Aorta (tissue), 5 donors: ENCODE data around the gene AK8. TPM values are rescaled to one million over a fixed set of nuclear protein-coding genes. Genes with fewer than 3 reads are reported as not detected.
"Not testable (repeated sequence)": the region's sequence is repeated elsewhere in the genome, so short reads cannot be mapped to it uniquely, and the experiment has no call there.

Source experiments
- ATAC-seq: fragments of 200-7000 bp; cut with Tn5 transposase; one replicate; pipeline ENCODE4 v1.9.1; 2022; ENCODE audit warnings: moderate library complexity; ENCODE audit not compliant: low FRiP score
- DNase-seq, 2 donors: peaks; one replicate each; pipeline ENCODE4 v3.0.0-alpha.2; 2020
- H3K27ac ChIP-seq, 2 donors: one replicate each; pipeline ENCODE4 v1.5.1; 2013; ENCODE audit warnings: low read length in 2 of 2, mild to moderate bottlenecking in 2 of 2, moderate library complexity in 2 of 2, control low read depth in 1 of 2, inconsistent platforms in 1 of 2, low read depth in 1 of 2
- H3K27me3 ChIP-seq, 2 donors: one replicate each; pipeline ENCODE4 v1.6.1; 2013; ENCODE audit warnings: control low read depth in 1 of 2, low read length in 1 of 2, mild to moderate bottlenecking in 1 of 2, moderate library complexity in 1 of 2; ENCODE audit not compliant: insufficient read depth in 2 of 2, control insufficient read depth in 1 of 2
- H3K36me3 ChIP-seq, 2 donors: one replicate each; pipeline ENCODE4 v1.6.1; 2013; ENCODE audit warnings: control low read depth in 1 of 2, low read length in 1 of 2, mild to moderate bottlenecking in 1 of 2; ENCODE audit not compliant: insufficient read depth in 2 of 2, control insufficient read depth in 1 of 2
- H3K4me1 ChIP-seq, 2 donors: one replicate each; pipeline ENCODE4 v1.6.1; 2013; ENCODE audit warnings: low read length in 2 of 2, control low read depth in 1 of 2, mild to moderate bottlenecking in 1 of 2, moderate library complexity in 1 of 2; ENCODE audit not compliant: insufficient read depth in 2 of 2, control insufficient read depth in 1 of 2
- H3K4me3 ChIP-seq, 2 donors: one replicate each; pipeline ENCODE4 v1.5.1; 2013; ENCODE audit warnings: low read length in 2 of 2, control low read depth in 1 of 2, mild to moderate bottlenecking in 1 of 2
- H3K9me3 ChIP-seq: one replicate; pipeline ENCODE4 v1.6.1; 2013; ENCODE audit warnings: mild to moderate bottlenecking, low read length; ENCODE audit not compliant: control insufficient read depth
- WGBS, 2 donors: extraction: QIAGEN DNeasy Blood & Tissue Kit; methylation state at CpG; one replicate each; pipeline ENCODE4 v1.1.7; 2013; 5-methylcytosine and 5-hydroxymethylcytosine counted together
- intact Hi-C, 2 donors: fragments of 100-400 bp; cut with DNase I; formaldehyde crosslinking; loops; one replicate each; pipeline versions ENCODE4 v1.14.2 to v1.15.0; 2022
- polyA plus RNA-seq, 2 donors: library from polyadenylated mRNA; stranded (reverse); fragments of 200-250 nt; gene quantifications; one replicate each; pipeline ENCODE4 v1.2.3, GENCODE V29; 2013
- total RNA-seq, 2 donors: library from RNA; stranded (reverse); fragmentation: NEBNext Ultra II Directional; extraction: Animal tissue kit (Norgen Biotek cat#: 25700); gene quantifications; one replicate each; pipeline ENCODE4 v1.2.1, GENCODE V29; 2021
- donor health status: healthy with polysubstance abuse.
- donor health status: Bipolar disorder and iron deficiency.
- donor health status: DM: no; HTN: no; CAD: no.
- donor health status: DM: no; HTN: no; CAD: no.
- donor health status: DM: yes; HTN: yes; CAD: no.

AK8 gene
- total and polyA plus RNA-seq, 4 donors = 0.38 to 0.72 (median 0.71) TPM; not detected in 1

GRCh38 chr9:132723809-132724208, 154.3 kb downstream of the AK8 start:
- Histone ChIP-seq H3K4me1 (no peaks in the 10 kb centered on the region), H3K9me3 (no peaks in the 10 kb centered on the region), H3K4me3 (no peak overlapping the region), H3K36me3 (no peaks in the 10 kb centered on the region), H3K27ac (no peak overlapping the region), H3K27me3 (no peaks in the 10 kb centered on the region)
- ATAC-seq (no peak), DNase-seq (no peak)
- intact Hi-C loops = no loop called here
- 72 to 79% methylated on average over 4 of the region's 4 CpGs for whole genome bisulfite sequencing, 2 donors

GRCh38 chr9:132722564-132723065, 155.5 kb downstream of the AK8 start:
- DNase-seq = no peak
- intact Hi-C loops = no loop called here

GRCh38 chr9:132721661-132722060, 156.4 kb downstream of the AK8 start:
- H3K9me3 ChIP-seq = no peaks in the 10 kb centered on the region
- no peak for ATAC-seq
- H3K4me3 ChIP-seq = no peak overlapping the region
- intact Hi-C loops = no loop called here
- no peaks in the 10 kb centered on the region for H3K27me3 ChIP-seq
- DNase-seq = no peak
- H3K36me3 ChIP-seq = no peaks in the 10 kb centered on the region
- 80 to 89% methylated on average over 12 of the region's 12 CpGs for WGBS, 2 donors
- no peaks in the 10 kb centered on the region for H3K4me1 ChIP-seq
- H3K27ac ChIP-seq = no peak overlapping the region

More at GRCh38 chr9:132722564-132723065, 155.5 kb downstream of the AK8 start:
- Histone ChIP-seq H3K4me1 (no peaks in the 10 kb centered on the region), H3K9me3 (no peaks in the 10 kb centered on the region), H3K27ac (no peak overlapping the region), H3K27me3 (no peaks in the 10 kb centered on the region), H3K36me3 (no peaks in the 10 kb centered on the region), H3K4me3 (no peak overlapping the region)
- WGBS, 2 donors = 85% methylated on average over 16 of the region's 16 CpGs
- ATAC-seq = no peak

- H3K36me3 ChIP-seq, H3K9me3 ChIP-seq, DNase-seq, H3K27ac ChIP-seq, H3K27me3 ChIP-seq, H3K4me1 ChIP-seq, intact Hi-C loops, ATAC-seq, H3K4me3 ChIP-seq: not testable (repeated sequence)
- WGBS, 2 donors = 68 to 69% methylated on average over 8 of the region's 8 CpGs
These were observed 159.6 kb downstream of the AK8 start for GRCh38 chr9:132718381-132718928.

- no peaks in the 10 kb centered on the region for H3K4me1 ChIP-seq
These were observed 160.6 kb downstream of the AK8 start for GRCh38 chr9:132717326-132717945.

GRCh38 chr9:132716007-132716406, 162.1 kb downstream of the AK8 start:
- Histone ChIP-seq H3K4me1 (no peaks in the 10 kb centered on the region), H3K27me3 (no peaks in the 10 kb centered on the region), H3K27ac (no peak overlapping the region), H3K9me3 (no peaks in the 10 kb centered on the region), H3K4me3 (no peak overlapping the region), H3K36me3 (no peaks in the 10 kb centered on the region)
- intact Hi-C loops = no loop called here
- 83 to 84% methylated on average over 4 of the region's 4 CpGs for WGBS, 2 donors
- ATAC-seq = no peak
- DNase-seq = no peak

More at GRCh38 chr9:132717326-132717945, 160.6 kb downstream of the AK8 start:
- Histone ChIP-seq H3K4me3 (no peak overlapping the region), H3K9me3 (no peaks in the 10 kb centered on the region), H3K27me3 (no peaks in the 10 kb centered on the region), H3K36me3 (no peaks in the 10 kb centered on the region), H3K27ac (no peak overlapping the region)
- DNase-seq (no peak), ATAC-seq (no peak)
- intact Hi-C loops = no loop called here
- 56 to 59% methylated on average over 13 of the region's 13 CpGs for WGBS, 2 donors

GRCh38 chr9:132712753-132713152, 165.3 kb downstream of the AK8 start:
- H3K4me1 ChIP-seq = no peaks in the 10 kb centered on the region
- no peaks in the 10 kb centered on the region for H3K27me3 ChIP-seq
- 79 to 86% methylated on average over 5 of the region's 5 CpGs for WGBS, 2 donors
- H3K9me3 ChIP-seq = no peaks in the 10 kb centered on the region
- H3K36me3 ChIP-seq = no peaks in the 10 kb centered on the region
- no peak for ATAC-seq
- no peak overlapping the region for H3K4me3 ChIP-seq
- DNase-seq = no peak
- no peak overlapping the region for H3K27ac ChIP-seq
- intact Hi-C loops = no loop called here

GRCh38 chr9:132711846-132712245, 166.2 kb downstream of the AK8 start:
- Histone ChIP-seq H3K27me3 (no peaks in the 10 kb centered on the region), H3K36me3 (no peaks in the 10 kb centered on the region), H3K27ac (no peak overlapping the region), H3K4me1 (no peaks in the 10 kb centered on the region), H3K4me3 (no peak overlapping the region), H3K9me3 (no peaks in the 10 kb centered on the region)
- intact Hi-C loops = no loop called here
- 86 to 90% methylated on average over 3 of the region's 3 CpGs for WGBS, 2 donors
- DNase-seq = no peak
- ATAC-seq = no peak

GRCh38 chr9:132711152-132711551, 166.9 kb downstream of the AK8 start:
- H3K4me1 ChIP-seq, H3K9me3 ChIP-seq, H3K4me3 ChIP-seq, H3K27ac ChIP-seq, DNase-seq, intact Hi-C loops, ATAC-seq, H3K36me3 ChIP-seq, H3K27me3 ChIP-seq: not testable (repeated sequence)
- 93 to 99% methylated on average over 5 of the region's 5 CpGs for WGBS, 2 donors
